Measurements from ENCODE around the gene HIC1. TPM values are rescaled to one million over a fixed set of nuclear protein-coding genes. Genes with fewer than 3 reads are reported as not detected.
A peak's percentile ranks its signal among the peaks of the same experiment; 100 is the strongest.

HIC1 gene
- polyA plus RNA-seq, 1 of the 3 experiments (the other 2 are of a cell fraction): 6.4 TPM

DNA sequence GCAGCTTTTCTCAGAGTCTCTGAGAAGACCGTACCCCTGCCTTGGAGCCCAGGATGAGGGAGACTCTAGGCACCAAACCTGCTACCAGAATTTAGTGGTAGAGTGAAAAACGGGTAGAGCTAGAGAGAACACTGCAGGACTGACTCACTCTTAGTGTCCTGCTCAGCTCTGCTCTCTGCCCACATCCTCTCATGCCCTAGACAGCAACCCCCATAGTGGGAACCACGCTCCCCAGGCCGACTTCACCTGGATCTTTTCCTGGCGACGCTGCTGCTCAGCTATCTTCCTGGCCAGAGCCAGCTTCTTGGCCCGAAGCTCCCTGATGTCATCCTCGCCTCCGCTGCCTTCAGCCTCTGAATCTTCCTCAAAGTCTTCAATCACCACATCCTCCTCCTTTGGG is 26.7 kb downstream of the HIC1 start:
- Histone ChIP-seq H3K36me3 (replicated peaks in 1 of 2; ENCODE audit: control insufficient read depth in 1 of 2, insufficient read depth in 2 of 2, low read length in 1 of 2) (peaks cover 13 to 16% of the 10 kb centered on the region in 2 experiments), H3K4me2 (no peak overlapping the region), H2AFZ (ENCODE audit: low read depth) (no peak overlapping the region), H3K79me2 (ENCODE audit: insufficient read depth) (peaks cover 6% of the 10 kb centered on the region; the same call in 1 of the 2 replicates), H3K9me3 (no peaks in the 10 kb centered on the region), H3K27me3 (ENCODE audit: insufficient read depth) (no peaks in the 10 kb centered on the region), H3F3A (replicated peaks; ENCODE audit: insufficient read depth) (peaks cover 12% of the 10 kb centered on the region), H4K20me1 (ENCODE audit: insufficient read depth) (no peaks in the 10 kb centered on the region), H3K9ac (no peak overlapping the region; the same call in 1 of the 2 replicates), H3K4me3 (ENCODE audit: low read depth in 2 of 2, low read length in 1 of 2) (no peak overlapping the region), H3K9me2 (no peaks in the 10 kb centered on the region), H3K4me1 (ENCODE audit: control insufficient read depth in 1 of 2, insufficient read depth in 2 of 2, low read depth in 1 of 2, low read length in 1 of 2) (peaks cover 17 to 71% of the 10 kb centered on the region in 2 experiments), H3K27ac (ENCODE audit: low read depth in 2 of 2, low read length in 1 of 2) (peak overlapping the region; percentile 61 to 89)
- POLR2A ChIA-PET: no interaction called here
- TF ChIP-seq NFIC (IDR thresholded peaks at IDR 0.05; ENCODE audit: borderline replicate concordance): no peak
- TF ChIP-seq TEAD4 (IDR thresholded peaks at IDR 0.05; ENCODE audit: borderline replicate concordance, insufficient read depth): no peak
- TF ChIP-seq SIN3A (IDR thresholded peaks at IDR 0.05; ENCODE audit: borderline replicate concordance, low read depth, low read length): no peak
- TF ChIP-seq, protein P1, sequence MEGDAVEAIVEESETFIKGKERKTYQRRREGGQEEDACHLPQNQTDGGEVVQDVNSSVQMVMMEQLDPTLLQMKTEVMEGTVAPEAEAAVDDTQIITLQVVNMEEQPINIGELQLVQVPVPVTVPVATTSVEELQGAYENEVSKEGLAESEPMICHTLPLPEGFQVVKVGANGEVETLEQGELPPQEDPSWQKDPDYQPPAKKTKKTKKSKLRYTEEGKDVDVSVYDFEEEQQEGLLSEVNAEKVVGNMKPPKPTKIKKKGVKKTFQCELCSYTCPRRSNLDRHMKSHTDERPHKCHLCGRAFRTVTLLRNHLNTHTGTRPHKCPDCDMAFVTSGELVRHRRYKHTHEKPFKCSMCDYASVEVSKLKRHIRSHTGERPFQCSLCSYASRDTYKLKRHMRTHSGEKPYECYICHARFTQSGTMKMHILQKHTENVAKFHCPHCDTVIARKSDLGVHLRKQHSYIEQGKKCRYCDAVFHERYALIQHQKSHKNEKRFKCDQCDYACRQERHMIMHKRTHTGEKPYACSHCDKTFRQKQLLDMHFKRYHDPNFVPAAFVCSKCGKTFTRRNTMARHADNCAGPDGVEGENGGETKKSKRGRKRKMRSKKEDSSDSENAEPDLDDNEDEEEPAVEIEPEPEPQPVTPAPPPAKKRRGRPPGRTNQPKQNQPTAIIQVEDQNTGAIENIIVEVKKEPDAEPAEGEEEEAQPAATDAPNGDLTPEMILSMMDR (IDR thresholded peaks at IDR 0.05): no peak
- TF ChIP-seq RCOR1 (IDR thresholded peaks at IDR 0.05; ENCODE audit: low read length): no peak
- 82% methylated on average over 9 of the region's 9 CpGs for WGBS (ENCODE audit: low lambda C conversion rate)
- CTCF ChIA-PET: interaction anchor here (0.7 to 2.6 kb wide), 7 partner anchors 12 to 163 kb away, joined by 3 to 23 read pairs (median 3); partner anchors contain the start of gene HIC1
- DNase-seq: no peak

DNA sequence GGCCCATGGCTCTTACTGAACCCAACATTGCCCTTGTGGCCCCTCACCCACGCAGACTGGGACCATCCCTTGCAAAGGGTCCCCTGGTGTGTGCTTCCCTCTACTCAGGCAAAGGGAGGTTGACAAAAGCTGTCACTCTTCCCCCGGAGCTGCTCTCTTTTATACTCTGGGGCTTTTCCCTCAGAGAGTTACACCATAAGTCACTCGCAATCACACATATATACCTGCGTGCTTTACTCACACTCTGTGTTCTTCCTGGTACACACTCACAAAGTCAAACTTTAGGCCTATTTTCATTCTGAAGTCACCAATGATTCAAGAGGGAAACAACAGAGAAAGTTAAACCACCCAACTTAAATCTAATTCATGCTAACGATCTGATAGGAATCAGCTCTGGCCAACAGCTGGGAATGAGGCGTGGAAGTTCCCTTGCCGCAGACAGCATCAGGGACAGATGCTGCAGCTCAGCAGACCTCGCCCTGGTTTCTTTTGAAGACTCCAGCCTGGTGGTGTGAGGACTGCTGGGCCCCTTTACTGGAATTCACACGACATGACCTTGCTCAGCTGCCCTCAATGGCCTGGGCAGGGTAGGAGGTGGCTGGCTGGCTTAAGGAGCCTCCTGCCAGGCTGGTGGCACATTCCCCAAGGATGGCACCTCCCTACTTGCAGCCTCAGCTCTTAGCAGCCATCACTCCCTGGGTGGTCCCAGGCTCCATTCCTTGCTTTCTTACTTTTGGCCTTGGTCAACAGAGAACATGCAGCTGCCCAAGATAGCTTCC is 27.3 kb downstream of the HIC1 start:
- peaks cover 12% of the 10 kb centered on the region for H3F3A ChIP-seq (replicated peaks; ENCODE audit: insufficient read depth)
- H3K27ac ChIP-seq (ENCODE audit: low read depth in 2 of 2, low read length in 1 of 2): peak overlapping the region; percentile 61 to 89
- 77% methylated on average over 9 of the region's 9 CpGs for WGBS (ENCODE audit: low lambda C conversion rate)
- no peaks in the 10 kb centered on the region for H3K27me3 ChIP-seq (ENCODE audit: insufficient read depth)
- H3K4me2 ChIP-seq: no peak overlapping the region
- H3K4me3 ChIP-seq (ENCODE audit: low read depth in 2 of 2, low read length in 1 of 2): no peak overlapping the region
- H3K9me3 ChIP-seq: no peaks in the 10 kb centered on the region
- ChIA-PET CTCF (interaction anchor here (0.7 to 2.6 kb wide), 9 partner anchors 10 to 173 kb away, joined by 3 to 23 read pairs (median 4); partner anchors contain the start of gene HIC1), POLR2A (no interaction called here)
- H4K20me1 ChIP-seq (ENCODE audit: insufficient read depth): no peaks in the 10 kb centered on the region
- peaks cover 13 to 15% of the 10 kb centered on the region in 2 experiments for H3K36me3 ChIP-seq (replicated peaks in 1 of 2; ENCODE audit: control insufficient read depth in 1 of 2, insufficient read depth in 2 of 2, low read length in 1 of 2)
- H2AFZ ChIP-seq (ENCODE audit: low read depth): no peak overlapping the region
- TF ChIP-seq EP300 (IDR thresholded peaks at IDR 0.05; ENCODE audit: borderline replicate concordance in 1 of 2, low read depth in 1 of 2, low read length in 1 of 2) (peak in 1 of 2 experiments; percentile 88; a peak in 2 of 4 replicates), MXI1 (IDR thresholded peaks at IDR 0.05; ENCODE audit: low read depth, low read length) (peak; percentile 75), RCOR1 (IDR thresholded peaks at IDR 0.05; ENCODE audit: low read length) (peak; percentile 93), GATA2 (CRISPR knock-in tag; IDR thresholded peaks at IDR 0.05) (peak; percentile 90), CHD2 (IDR thresholded peaks at IDR 0.05; ENCODE audit: low read length, partially characterized antibody) (peak; percentile 83), SMC3 (IDR thresholded peaks at IDR 0.05; ENCODE audit: low read depth, low read length) (no peak), TCF12 (IDR thresholded peaks at IDR 0.05) (peak; percentile 30; the same call in 1 of the 2 replicates), RAD21 (IDR thresholded peaks at IDR 0.05; ENCODE audit: low read length) (0 out of 2 replicates have a peak, but pooled peaks have one; percentile 10), TEAD4 (IDR thresholded peaks at IDR 0.05; ENCODE audit: borderline replicate concordance, insufficient read depth) (no peak), EZH2phosphoT487 (IDR thresholded peaks at IDR 0.05; ENCODE audit: borderline replicate concordance, low read depth) (no peak)
- TF ChIP-seq, protein P2, sequence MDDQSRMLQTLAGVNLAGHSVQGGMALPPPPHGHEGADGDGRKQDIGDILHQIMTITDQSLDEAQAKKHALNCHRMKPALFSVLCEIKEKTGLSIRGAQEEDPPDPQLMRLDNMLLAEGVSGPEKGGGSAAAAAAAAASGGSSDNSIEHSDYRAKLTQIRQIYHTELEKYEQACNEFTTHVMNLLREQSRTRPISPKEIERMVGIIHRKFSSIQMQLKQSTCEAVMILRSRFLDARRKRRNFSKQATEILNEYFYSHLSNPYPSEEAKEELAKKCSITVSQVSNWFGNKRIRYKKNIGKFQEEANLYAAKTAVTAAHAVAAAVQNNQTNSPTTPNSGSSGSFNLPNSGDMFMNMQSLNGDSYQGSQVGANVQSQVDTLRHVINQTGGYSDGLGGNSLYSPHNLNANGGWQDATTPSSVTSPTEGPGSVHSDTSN (IDR thresholded peaks at IDR 0.05): no peak
- TF ChIP-seq, protein P3, sequence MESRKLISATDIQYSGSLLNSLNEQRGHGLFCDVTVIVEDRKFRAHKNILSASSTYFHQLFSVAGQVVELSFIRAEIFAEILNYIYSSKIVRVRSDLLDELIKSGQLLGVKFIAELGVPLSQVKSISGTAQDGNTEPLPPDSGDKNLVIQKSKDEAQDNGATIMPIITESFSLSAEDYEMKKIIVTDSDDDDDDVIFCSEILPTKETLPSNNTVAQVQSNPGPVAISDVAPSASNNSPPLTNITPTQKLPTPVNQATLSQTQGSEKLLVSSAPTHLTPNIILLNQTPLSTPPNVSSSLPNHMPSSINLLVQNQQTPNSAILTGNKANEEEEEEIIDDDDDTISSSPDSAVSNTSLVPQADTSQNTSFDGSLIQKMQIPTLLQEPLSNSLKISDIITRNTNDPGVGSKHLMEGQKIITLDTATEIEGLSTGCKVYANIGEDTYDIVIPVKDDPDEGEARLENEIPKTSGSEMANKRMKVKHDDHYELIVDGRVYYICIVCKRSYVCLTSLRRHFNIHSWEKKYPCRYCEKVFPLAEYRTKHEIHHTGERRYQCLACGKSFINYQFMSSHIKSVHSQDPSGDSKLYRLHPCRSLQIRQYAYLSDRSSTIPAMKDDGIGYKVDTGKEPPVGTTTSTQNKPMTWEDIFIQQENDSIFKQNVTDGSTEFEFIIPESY (IDR thresholded peaks at IDR 0.05; ENCODE audit: borderline replicate concordance, low read depth): no peak
- H3K79me2 ChIP-seq (ENCODE audit: insufficient read depth): peaks cover 6% of the 10 kb centered on the region; the same call in 1 of the 2 replicates
- H3K9me2 ChIP-seq: no peaks in the 10 kb centered on the region
- peaks cover 17 to 71% of the 10 kb centered on the region in 2 experiments for H3K4me1 ChIP-seq (ENCODE audit: control insufficient read depth in 1 of 2, insufficient read depth in 2 of 2, low read depth in 1 of 2, low read length in 1 of 2)
- no peak overlapping the region; the same call in 1 of the 2 replicates for H3K9ac ChIP-seq
- DNase-seq: peak; percentile 74

Measured in SK-N-SH (cell line).